ENCODE measurements around the gene SLC12A7.
"Not testable (repeated sequence)": the region's sequence is repeated elsewhere in the genome, so short reads cannot be mapped to it uniquely, and the experiment has no call there.

Gene SLC12A7

GRCh38 chr5:1101961-1102713 lies 9.7 kb downstream of the SLC12A7 start:
- no peak overlapping the region for H3K4me3 ChIP-seq (ENCODE audit: low read length)
- TF ChIP-seq, protein P1, sequence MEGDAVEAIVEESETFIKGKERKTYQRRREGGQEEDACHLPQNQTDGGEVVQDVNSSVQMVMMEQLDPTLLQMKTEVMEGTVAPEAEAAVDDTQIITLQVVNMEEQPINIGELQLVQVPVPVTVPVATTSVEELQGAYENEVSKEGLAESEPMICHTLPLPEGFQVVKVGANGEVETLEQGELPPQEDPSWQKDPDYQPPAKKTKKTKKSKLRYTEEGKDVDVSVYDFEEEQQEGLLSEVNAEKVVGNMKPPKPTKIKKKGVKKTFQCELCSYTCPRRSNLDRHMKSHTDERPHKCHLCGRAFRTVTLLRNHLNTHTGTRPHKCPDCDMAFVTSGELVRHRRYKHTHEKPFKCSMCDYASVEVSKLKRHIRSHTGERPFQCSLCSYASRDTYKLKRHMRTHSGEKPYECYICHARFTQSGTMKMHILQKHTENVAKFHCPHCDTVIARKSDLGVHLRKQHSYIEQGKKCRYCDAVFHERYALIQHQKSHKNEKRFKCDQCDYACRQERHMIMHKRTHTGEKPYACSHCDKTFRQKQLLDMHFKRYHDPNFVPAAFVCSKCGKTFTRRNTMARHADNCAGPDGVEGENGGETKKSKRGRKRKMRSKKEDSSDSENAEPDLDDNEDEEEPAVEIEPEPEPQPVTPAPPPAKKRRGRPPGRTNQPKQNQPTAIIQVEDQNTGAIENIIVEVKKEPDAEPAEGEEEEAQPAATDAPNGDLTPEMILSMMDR (conservative IDR thresholded peaks at IDR 0.05; ENCODE audit: low read length): no peak
- DNase-seq (ENCODE audit: low read depth): no peak

- TF ChIP-seq, protein P1 (conservative IDR thresholded peaks at IDR 0.05; ENCODE audit: low read length): no peak
- DNase-seq (ENCODE audit: low read depth): no peak
Observed at GRCh38 chr5:1100664-1101574, 10.9 kb downstream of the SLC12A7 start.

GRCh38 chr5:1099926-1100663 lies 11.8 kb downstream of the SLC12A7 start:
- no peak for DNase-seq (ENCODE audit: low read depth)
- H3K4me3 ChIP-seq (ENCODE audit: low read length): no peak overlapping the region
- TF ChIP-seq, protein P1 (conservative IDR thresholded peaks at IDR 0.05; ENCODE audit: low read length): no peak

More at GRCh38 chr5:1100664-1101574, 10.9 kb downstream of the SLC12A7 start:
- H3K4me3 ChIP-seq (ENCODE audit: low read length): no peak overlapping the region

- DNase-seq (ENCODE audit: low read depth): no peak
- no peak overlapping the region for H3K4me3 ChIP-seq (ENCODE audit: low read length)
- TF ChIP-seq, protein P1 (conservative IDR thresholded peaks at IDR 0.05; ENCODE audit: low read length): no peak
Observed at GRCh38 chr5:1098986-1099597, 12.8 kb downstream of the SLC12A7 start.

GRCh38 chr5:1097988-1098385 lies 13.9 kb downstream of the SLC12A7 start:
- not testable (repeated sequence) for DNase-seq (ENCODE audit: low read depth); H3K4me3 ChIP-seq (ENCODE audit: low read length)

DNA sequence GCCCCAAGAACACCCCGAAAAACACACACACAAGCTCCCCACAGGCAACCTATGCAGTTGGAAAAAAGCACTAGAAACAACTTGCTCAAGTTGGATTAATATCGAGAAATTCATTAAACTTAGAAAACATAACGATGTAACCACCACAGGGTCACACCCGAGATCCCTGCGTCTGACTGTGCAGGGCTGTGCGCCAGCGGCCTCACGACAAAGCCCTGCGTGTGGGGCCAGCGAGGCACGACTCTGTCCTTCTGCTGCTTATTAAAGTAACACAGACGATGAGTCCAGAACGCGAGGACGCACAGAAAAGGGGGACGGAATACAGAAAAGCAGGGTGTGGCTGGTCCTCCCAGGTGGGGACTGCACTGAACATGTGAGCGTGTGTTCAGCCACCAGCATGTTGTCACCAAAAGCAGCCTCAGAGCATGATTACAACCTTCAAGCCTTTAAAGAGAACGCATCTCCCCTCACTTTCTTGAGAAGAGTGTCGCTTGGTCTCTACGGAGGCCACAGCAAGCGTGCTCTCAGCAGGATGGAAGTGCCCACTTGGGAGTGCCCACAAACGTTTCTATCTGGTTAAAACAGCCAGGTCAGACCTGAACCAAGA lies 14.4 kb downstream of the SLC12A7 start:
- no peak for DNase-seq (ENCODE audit: low read depth)
- no peak overlapping the region for H3K4me3 ChIP-seq (ENCODE audit: low read length)
- TF ChIP-seq, protein P1 (conservative IDR thresholded peaks at IDR 0.05; ENCODE audit: low read length): no peak
